Thyroid gland (tissue), 4 donors: Measurements from ENCODE around the gene ZFAND3.

ENCODE experiments used
- CTCF ChIP-seq, 6 experiments: fragments of 200-600 bp in 3 of 6; fragments of 450-650 bp in 3 of 6; sonication (generic) in 3 of 6; IDR thresholded peaks; one replicate each; pipeline ENCODE4 v1.5.1; 2016 to 2019; ENCODE audit warnings: antibody characterized with exemption in 6 of 6, mild to moderate bottlenecking in 2 of 6, inconsistent platforms in 1 of 6, moderate library complexity in 1 of 6
- POLR2A ChIP-seq, 2 donors: fragments of 450-650 bp; IDR thresholded peaks; one replicate each; pipeline ENCODE4 v1.6.1; 2017; ENCODE audit warnings: antibody characterized with exemption in 2 of 2, mild to moderate bottlenecking in 2 of 2, moderate library complexity in 1 of 2

DNA sequence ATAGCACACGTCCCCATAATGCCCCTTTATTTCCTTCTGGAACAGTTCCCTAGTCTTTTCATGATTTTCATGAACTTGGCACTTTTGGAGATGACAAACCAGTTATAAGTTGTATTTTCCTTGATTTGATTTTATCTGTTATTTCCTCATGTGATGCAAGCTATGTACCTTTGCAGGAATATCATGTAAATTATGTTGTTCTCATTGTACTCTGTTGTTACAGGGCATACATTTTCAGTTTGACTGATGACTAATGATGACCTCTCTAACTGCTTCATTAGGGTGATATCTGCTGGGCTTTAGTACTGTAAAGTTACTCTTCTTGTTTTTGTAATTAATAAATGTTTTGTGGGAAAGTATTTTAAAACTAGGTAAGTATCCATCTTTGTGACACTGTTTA is 147.3 kb downstream of the ZFAND3 start:
- TF ChIP-seq CTCF (IDR thresholded peaks at IDR 0.05) (no peak), POLR2A (IDR thresholded peaks at IDR 0.05) (no peak)
